Kidney tubule cell (primary cell): Measurements from ENCODE around the gene SEMA4G.

Experiments
- DNase-seq: peaks from one replicate; pipeline ENCODE4 v3.0.0-alpha.2; 2018; ENCODE audit warnings: low spot score

SEMA4G gene

GRCh38 chr10:100988166-100988565, 18.9 kb downstream of the SEMA4G start:
- DNase-seq, result no peak

GRCh38 chr10:100989088-100989487, 19.8 kb downstream of the SEMA4G start:
- DNase-seq, result no peak

GRCh38 chr10:100993986-100994708, 24.8 kb downstream of the SEMA4G start:
- DNase-seq, result peak; percentile 53

- DNase-seq, result no peak
Measured at GRCh38 chr10:100995181-100995580, 25.9 kb downstream of the SEMA4G start.

- peak; percentile 42 for DNase-seq
Measured at GRCh38 chr10:100996678-100997359, 27.5 kb downstream of the SEMA4G start.

GRCh38 chr10:100997360-100998182, 28.3 kb downstream of the SEMA4G start:
- peak; percentile 85 for DNase-seq

- DNase-seq, result peak; percentile 83
Measured at GRCh38 chr10:100998183-100998990, 29.1 kb downstream of the SEMA4G start.

GRCh38 chr10:100998991-100999741, 29.9 kb downstream of the SEMA4G start:
- peak; percentile 79 for DNase-seq

GRCh38 chr10:100999742-101000126, 30.4 kb downstream of the SEMA4G start, which contains the start of gene LZTS2:
Gene LZTS2, plus strand, starts transcription at chr10:100999808. Its CDS starts 2,731 bp downstream, at chr10:101002539.
- DNase-seq, result no peak

- no peak for DNase-seq
Measured at GRCh38 chr10:101000127-101000914, 31.0 kb downstream of the SEMA4G start.

GRCh38 chr10:101000915-101001658, 31.8 kb downstream of the SEMA4G start:
- peak; percentile 93 for DNase-seq

- DNase-seq, result no peak
Measured at GRCh38 chr10:101001659-101002035, 32.3 kb downstream of the SEMA4G start.

GRCh38 chr10:101002456-101002855, 33.2 kb downstream of the SEMA4G start:
- no peak for DNase-seq

GRCh38 chr10:101003639-101004206, 34.4 kb downstream of the SEMA4G start:
- no peak for DNase-seq

- no peak for DNase-seq
Measured at GRCh38 chr10:101005361-101005760, 36.1 kb downstream of the SEMA4G start.

GRCh38 chr10:101005869-101006567, 36.7 kb downstream of the SEMA4G start:
- DNase-seq, result no peak

- no peak for DNase-seq
Measured at GRCh38 chr10:101006593-101007098, 37.3 kb downstream of the SEMA4G start.

- DNase-seq, result no peak
Measured at GRCh38 chr10:101007099-101007711, 37.9 kb downstream of the SEMA4G start.
